Bronchial epithelial cell (primary cell): Measurements from ENCODE around the gene PAK5. TPM values are rescaled to one million over a fixed set of nuclear protein-coding genes. Genes with fewer than 3 reads are reported as not detected.

Source experiments
- DNase-seq: peaks from one replicate; pipeline ENCODE4 v3.0.0-alpha.2; 2010; ENCODE audit warnings: low read depth
- FAIRE-seq: peaks from 2 replicates; lab custom pipeline; 2011; peaks lifted over from hg19 to GRCh38; lab: Jason Lieb, UNC
- H3K27me3 ChIP-seq: 2 replicates; pipeline ENCODE4 v1.5.1; 2011; ENCODE audit warnings: low read length; ENCODE audit not compliant: control insufficient read depth, insufficient read depth
- H3K36me3 ChIP-seq: 2 replicates; pipeline ENCODE4 v1.5.1; 2011; ENCODE audit warnings: low read length; ENCODE audit not compliant: control insufficient read depth, insufficient read depth
- H3K4me3 ChIP-seq: 2 replicates; pipeline ENCODE4 v1.5.1; 2011; ENCODE audit warnings: mild to moderate bottlenecking, low read depth, low read length, control low read depth
- total RNA-seq: library from RNA; depleted of rRNA; stranded (reverse); fragments of >200 nt; gene quantifications from 2 replicates; pipeline ENCODE4 v1.2.1, GENCODE V29; 2014
- TF ChIP-seq, protein P1 (sequence below): IDR thresholded peaks from 2 replicates; pipeline ENCODE4 v1.5.1; 2011; ENCODE audit warnings: mild to moderate bottlenecking, moderate library complexity, low read length, control low read depth, inconsistent platforms; ENCODE audit not compliant: insufficient read depth, severe bottlenecking

Gene PAK5
- total RNA-seq, 1 donor from 2014 or later = not detected

DNA sequence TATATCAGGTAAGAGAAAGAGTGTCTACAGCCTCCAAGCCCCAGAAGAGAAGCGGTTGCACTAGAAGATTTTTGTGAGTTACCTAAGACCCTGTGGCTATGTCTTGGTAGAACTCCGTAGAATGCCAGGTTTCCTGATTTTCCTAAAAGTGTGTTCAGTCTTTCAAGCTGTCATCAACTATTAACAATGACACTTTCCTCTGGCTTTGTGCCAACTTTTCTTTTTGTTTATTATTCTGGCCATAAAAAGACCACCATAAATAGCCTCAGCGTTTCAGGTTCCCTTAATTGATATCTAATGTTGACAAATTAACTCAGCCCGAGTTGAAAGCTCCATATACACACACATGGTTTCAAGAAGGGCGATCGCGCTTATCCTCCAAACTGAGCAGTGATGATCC is 1.2 kb downstream of the PAK5 start:
- H3K27me3 ChIP-seq = no peaks in the 10 kb centered on the region
- TF ChIP-seq, protein P1, sequence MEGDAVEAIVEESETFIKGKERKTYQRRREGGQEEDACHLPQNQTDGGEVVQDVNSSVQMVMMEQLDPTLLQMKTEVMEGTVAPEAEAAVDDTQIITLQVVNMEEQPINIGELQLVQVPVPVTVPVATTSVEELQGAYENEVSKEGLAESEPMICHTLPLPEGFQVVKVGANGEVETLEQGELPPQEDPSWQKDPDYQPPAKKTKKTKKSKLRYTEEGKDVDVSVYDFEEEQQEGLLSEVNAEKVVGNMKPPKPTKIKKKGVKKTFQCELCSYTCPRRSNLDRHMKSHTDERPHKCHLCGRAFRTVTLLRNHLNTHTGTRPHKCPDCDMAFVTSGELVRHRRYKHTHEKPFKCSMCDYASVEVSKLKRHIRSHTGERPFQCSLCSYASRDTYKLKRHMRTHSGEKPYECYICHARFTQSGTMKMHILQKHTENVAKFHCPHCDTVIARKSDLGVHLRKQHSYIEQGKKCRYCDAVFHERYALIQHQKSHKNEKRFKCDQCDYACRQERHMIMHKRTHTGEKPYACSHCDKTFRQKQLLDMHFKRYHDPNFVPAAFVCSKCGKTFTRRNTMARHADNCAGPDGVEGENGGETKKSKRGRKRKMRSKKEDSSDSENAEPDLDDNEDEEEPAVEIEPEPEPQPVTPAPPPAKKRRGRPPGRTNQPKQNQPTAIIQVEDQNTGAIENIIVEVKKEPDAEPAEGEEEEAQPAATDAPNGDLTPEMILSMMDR = no peak
- no peak for FAIRE-seq

DNA sequence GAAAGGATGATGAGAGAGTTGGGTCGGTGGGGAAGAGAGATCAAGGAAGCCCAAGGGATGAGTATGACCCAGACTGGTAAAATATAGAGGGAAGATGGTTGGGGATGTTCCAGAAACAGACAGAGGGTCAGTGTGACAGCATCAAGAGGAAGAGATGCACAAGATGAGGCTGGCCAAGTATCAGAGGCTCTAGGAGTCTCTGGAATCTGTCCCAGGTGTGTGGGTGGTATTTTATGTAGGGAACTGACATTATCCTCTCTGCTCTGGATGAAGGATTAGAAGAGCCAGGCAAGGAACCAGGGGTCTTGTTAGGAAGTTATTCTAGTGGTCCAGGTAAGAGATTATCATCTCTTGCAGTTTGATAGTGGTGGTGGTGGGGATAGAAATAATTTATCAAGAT is 3.6 kb downstream of the PAK5 start:
- no peaks in the 10 kb centered on the region for H3K27me3 ChIP-seq
- no peak overlapping the region for H3K4me3 ChIP-seq
- no peaks in the 10 kb centered on the region for H3K36me3 ChIP-seq
- no peak for FAIRE-seq
- no peak for DNase-seq
- TF ChIP-seq, protein P1 = no peak

More for the DNA sequence above, 1.2 kb downstream of the PAK5 start:
- DNase-seq = no peak
- Histone ChIP-seq H3K4me3 (no peak overlapping the region), H3K36me3 (no peaks in the 10 kb centered on the region)

DNA sequence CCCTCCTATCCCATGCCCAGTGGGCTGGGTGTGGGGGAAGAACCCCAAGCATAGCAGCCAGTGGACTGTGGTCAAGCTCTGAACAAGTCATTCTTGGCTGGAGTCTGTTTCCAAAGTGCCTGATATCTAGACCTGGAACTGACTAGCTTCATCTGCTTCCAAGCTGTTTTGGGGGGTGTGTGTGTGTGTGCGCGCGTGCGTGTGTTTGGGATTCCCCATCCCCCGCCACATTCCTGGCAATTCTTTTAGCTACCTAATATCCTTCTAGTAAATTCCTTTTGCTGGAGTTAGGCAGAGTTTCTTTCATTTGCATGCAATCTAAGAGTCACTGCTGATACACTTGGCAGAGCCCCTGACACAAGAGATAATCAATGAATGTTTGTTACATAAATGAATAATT is 7.8 kb downstream of the PAK5 start:
- Histone ChIP-seq H3K27me3 (no peaks in the 10 kb centered on the region), H3K4me3 (no peak overlapping the region), H3K36me3 (no peaks in the 10 kb centered on the region)
- TF ChIP-seq, protein P1 = no peak
- DNase-seq = no peak
- no peak for FAIRE-seq

DNA sequence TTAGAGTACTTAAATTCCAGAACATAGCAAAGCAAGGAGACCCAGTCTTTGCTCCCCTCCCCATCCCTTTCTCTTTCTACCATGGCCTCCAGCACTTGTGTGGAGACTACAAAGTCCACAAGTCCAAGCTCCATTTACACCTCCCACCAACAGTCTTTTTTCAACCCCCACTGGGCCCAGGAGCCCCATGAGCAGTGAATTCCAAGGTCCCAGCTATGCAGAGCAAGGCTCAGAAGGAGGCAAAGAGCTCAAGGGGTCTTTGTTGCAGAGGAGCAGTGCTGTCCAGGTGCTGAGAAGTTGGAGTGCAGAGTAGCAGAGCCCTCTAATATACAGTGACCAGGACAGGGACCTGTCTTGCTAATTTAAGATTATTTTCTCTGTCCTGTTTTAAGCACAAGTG is 9.0 kb downstream of the PAK5 start:
- TF ChIP-seq, protein P1 = no peak
- no peaks in the 10 kb centered on the region for H3K36me3 ChIP-seq
- FAIRE-seq (no peak), DNase-seq (no peak)
- H3K27me3 ChIP-seq = no peaks in the 10 kb centered on the region
- no peak overlapping the region for H3K4me3 ChIP-seq

DNA sequence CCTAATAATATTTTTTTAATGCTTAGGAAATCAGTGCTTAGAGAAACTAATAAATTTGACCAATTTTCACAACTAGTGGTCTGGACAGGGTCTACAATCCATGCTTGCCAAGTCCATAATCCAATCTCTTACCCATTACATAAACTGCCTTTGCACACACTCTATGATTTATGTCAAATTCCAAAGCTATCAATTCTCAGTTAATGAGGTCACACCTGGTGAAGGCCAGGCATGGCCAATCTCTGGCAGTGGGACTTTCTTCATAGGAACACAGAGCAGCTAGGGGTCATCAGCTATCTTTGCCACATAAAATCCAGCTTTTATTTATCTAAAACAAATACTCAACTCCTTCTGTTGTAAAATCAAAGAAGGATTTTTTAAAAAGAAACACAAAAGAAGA is 21.2 kb downstream of the PAK5 start:
- H3K27me3 ChIP-seq = no peaks in the 10 kb centered on the region
- H3K4me3 ChIP-seq = no peak overlapping the region
- FAIRE-seq = no peak
- no peaks in the 10 kb centered on the region for H3K36me3 ChIP-seq
- TF ChIP-seq, protein P1 = no peak
- no peak for DNase-seq

DNA sequence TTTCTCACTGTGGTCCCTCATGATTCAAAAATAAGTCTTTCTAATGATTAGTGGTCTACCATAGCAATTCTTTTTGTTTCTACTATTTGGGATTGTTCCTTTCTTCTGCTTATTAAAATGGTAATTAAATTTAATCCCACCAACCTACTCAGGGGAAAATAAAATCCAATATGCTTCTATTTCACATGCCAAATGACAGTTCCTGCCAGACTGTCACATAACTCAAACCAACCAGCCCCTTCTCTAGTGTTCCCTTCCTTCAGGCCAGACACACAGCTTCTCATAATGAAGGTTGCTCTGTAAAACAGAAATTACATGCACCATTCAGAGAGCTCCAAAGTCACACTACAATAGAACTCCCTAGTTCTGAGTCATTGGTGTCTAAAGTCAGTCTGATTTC is 23.2 kb downstream of the PAK5 start:
- FAIRE-seq = no peak
- no peak for DNase-seq
- Histone ChIP-seq H3K36me3 (no peaks in the 10 kb centered on the region), H3K4me3 (no peak overlapping the region), H3K27me3 (no peaks in the 10 kb centered on the region)
- TF ChIP-seq, protein P1 = no peak
